K562 (cell line): ENCODE data around the gene ZSWIM4. TPM values are rescaled to one million over a fixed set of nuclear protein-coding genes. Genes with fewer than 3 reads are reported as not detected.

Experiments used
- BCOR ChIP-seq: fragments of 450-650 bp; IDR thresholded peaks from 2 replicates; pipeline ENCODE4 v1.6.1; 2016
- BRCA1 ChIP-seq, 2 experiments: fragments of 450-650 bp in 1 of 2; sonication (generic) in 1 of 2; formaldehyde crosslinking in 1 of 2; IDR thresholded peaks; 2 replicates each; pipeline versions ENCODE4 v1.5.0 to v1.6.1; 2017 to 2020; ENCODE audit warnings: mild to moderate bottlenecking in 1 of 2, missing genetic modification reagents in 1 of 2
- CBFA2T3 ChIP-seq: fragments of 450-650 bp; IDR thresholded peaks from 2 replicates; pipeline ENCODE4 v1.6.1; 2017
- ETV6 ChIP-seq, 3 experiments: fragments of 150-350 bp in 1 of 3; sonication (generic) in 1 of 3; formaldehyde crosslinking in 1 of 3; IDR thresholded peaks; 2 replicates each; pipeline versions ENCODE4 v1.6.1 to v1.8.0; 2014 to 2022; ENCODE audit warnings: borderline replicate concordance in 2 of 3, low read depth in 2 of 3, antibody characterized with exemption in 1 of 3, low read length in 1 of 3, mild to moderate bottlenecking in 1 of 3, missing genetic modification reagents in 1 of 3
- FOSL1 ChIP-seq: fragments of 200-800 bp; sonication (Bioruptor generic); conservative IDR thresholded peaks from 2 replicates; pipeline ENCODE4 v1.6.1; 2016; ENCODE audit warnings: missing genetic modification characterization, missing compliant biosample characterization
- FOXA3 ChIP-seq, 2 experiments: fragments of 450-650 bp in 1 of 2; sonication (generic) in 1 of 2; formaldehyde crosslinking; IDR thresholded peaks in 1 of 2; conservative IDR thresholded peaks in 1 of 2; 2 replicates each; pipeline versions ENCODE4 v1.4.0 to v1.8.0; 2020 to 2022; ENCODE audit warnings: mild to moderate bottlenecking in 2 of 2, missing genetic modification reagents in 1 of 2
- FOXK2 ChIP-seq, 2 experiments: fragments of 450-650 bp; IDR thresholded peaks in 1 of 2; conservative IDR thresholded peaks in 1 of 2; 2 replicates each; pipeline ENCODE4 v1.6.1; 2016; ENCODE audit warnings: low read depth in 2 of 2, mild to moderate bottlenecking in 1 of 2
- GATA2 ChIP-seq: sonication (generic); formaldehyde crosslinking; IDR thresholded peaks from 2 replicates; pipeline ENCODE4 v1.4.0; 2020; ENCODE audit warnings: mild to moderate bottlenecking, missing genetic modification reagents
- KDM1A ChIP-seq, 2 experiments: fragments of 450-650 bp; IDR thresholded peaks; 2 replicates each; pipeline ENCODE4 v1.6.1; 2016; ENCODE audit warnings: mild to moderate bottlenecking in 2 of 2
- NFE2 ChIP-seq: IDR thresholded peaks from 2 replicates; pipeline ENCODE4 v1.6.1; 2014; ENCODE audit warnings: antibody characterized with exemption, low read depth
- NR2F6 ChIP-seq: fragments of 450-650 bp; formaldehyde crosslinking; IDR thresholded peaks from 2 replicates; pipeline ENCODE4 v1.4.0; 2020; ENCODE audit warnings: mild to moderate bottlenecking
- POLR2A ChIP-seq: fragments of 450-650 bp; conservative IDR thresholded peaks from 2 replicates; pipeline ENCODE4 v1.6.1; 2016
- RBBP5 ChIP-seq: fragments of 200-600 bp; sonication (generic); IDR thresholded peaks from 2 replicates; pipeline ENCODE4 v1.6.1; 2012; ENCODE audit warnings: borderline replicate concordance, mild to moderate bottlenecking, low read length, control low read depth, inconsistent platforms; ENCODE audit not compliant: insufficient read depth, poor library complexity, severe bottlenecking
- RBM25 ChIP-seq: fragments of 200-400 bp; formaldehyde crosslinking; IDR thresholded peaks from 2 replicates; pipeline ENCODE4 v1.6.1; 2018; ENCODE audit warnings: low read length, low read depth, moderate library complexity; ENCODE audit not compliant: severe bottlenecking
- REST ChIP-seq, 2 experiments: fragments of 450-650 bp; formaldehyde crosslinking in 1 of 2; IDR thresholded peaks; 2 replicates each; pipeline versions ENCODE4 v1.4.0 to v1.6.1; 2014 to 2020; ENCODE audit warnings: mild to moderate bottlenecking in 2 of 2, borderline replicate concordance in 1 of 2, low read depth in 1 of 2
- TFAP4 ChIP-seq: sonication (generic); formaldehyde crosslinking; IDR thresholded peaks from 2 replicates; pipeline ENCODE4 v1.8.0; 2022; ENCODE audit warnings: missing genetic modification reagents, mild to moderate bottlenecking, moderate library complexity, borderline replicate concordance
- ZNF551 ChIP-seq: fragments of 250-450 bp; sonication (Bioruptor Pico); IDR thresholded peaks from 2 replicates; pipeline ENCODE4 v1.5.0; 2021; ENCODE audit warnings: mild to moderate bottlenecking, moderate library complexity
- ZNF696 ChIP-seq: fragments of 250-450 bp; sonication (Bioruptor Pico); conservative IDR thresholded peaks from 2 replicates; pipeline ENCODE4 v1.4.0; 2020; ENCODE audit warnings: mild to moderate bottlenecking, moderate library complexity
- polyA plus RNA-seq, 8 experiments: library from polyadenylated mRNA; depleted of rRNA in 4 of 8; stranded (reverse) in 5 of 8; unstranded in 3 of 8; fragments of >200 nt; fragmentation: Nextera tagmentation in 2 of 8; fragmentation: Illumina TruSeq in 1 of 8; extraction: Ambion mirVana in 2 of 8; extraction: Trizol in 1 of 8; gene quantifications; 2 replicates each; pipeline versions ENCODE4 v1.2.1 to v1.2.3, GENCODE V29; 2011 to 2014; ENCODE audit warnings: inconsistent platforms in 1 of 8, missing spikeins in 1 of 8
- total RNA-seq, 7 experiments: library from RNA; depleted of rRNA in 6 of 7; stranded (reverse); fragments of >200 nt in 6 of 7; fragmentation: Illumina TruSeq in 2 of 7; extraction: Trizol in 2 of 7; gene quantifications; 2 replicates each; pipeline versions ENCODE4 v1.2.1 to v1.2.3, GENCODE V29; 2011 to 2021; ENCODE audit warnings: low replicate concordance in 1 of 7

Gene ZSWIM4
- total and polyA plus RNA-seq, 9 of the 15 experiments (the other 6 are each of a cell fraction or from before 2014, with no cell fraction given) = 0.25 to 3.7 (median 0.79) TPM; not detected in 2

- TF ChIP-seq ETV6 (IDR thresholded peaks at IDR 0.05; ENCODE audit: borderline replicate concordance in 1 of 2, low read depth in 2 of 2, low read length in 1 of 2) = no peak
- no peak for TF ChIP-seq ETV6 (CRISPR knock-in tag; IDR thresholded peaks at IDR 0.05; ENCODE audit: borderline replicate concordance)
- TF ChIP-seq CBFA2T3 = 0 out of 2 replicates have a peak, but pooled peaks have one; percentile 3
- peak; percentile 17; the same call in 1 of the 2 replicates for TF ChIP-seq TFAP4 (CRISPR knock-in tag)
- TF ChIP-seq REST (IDR thresholded peaks at IDR 0.05; ENCODE audit: borderline replicate concordance) = no peak
- TF ChIP-seq REST (CRISPR knock-in tag; IDR thresholded peaks at IDR 0.05; ENCODE audit: low read depth) = no peak
- TF ChIP-seq FOXK2 (conservative IDR thresholded peaks at IDR 0.05 in 1 of 2, IDR thresholded peaks at IDR 0.05 in 1 of 2; ENCODE audit: low read depth in 2 of 2) = peak; percentile 44 to 70; a peak in 3 of 4 replicates
- TF ChIP-seq POLR2A = no peak
- peak; percentile 66; the same call in 1 of the 2 replicates for TF ChIP-seq NFE2
- TF ChIP-seq ZNF696 (CRISPR knock-in tag) = no peak
- TF ChIP-seq RBBP5 = peak; percentile 46
- no peak for TF ChIP-seq RBM25
- TF ChIP-seq FOXA3 (CRISPR knock-in tag; conservative IDR thresholded peaks at IDR 0.05 in 1 of 2, IDR thresholded peaks at IDR 0.05 in 1 of 2) = peak in 1 of 2 experiments; percentile 47; a peak in 1 of 4 replicates
- TF ChIP-seq BCOR = peak; percentile 6; the same call in 1 of the 2 replicates
- peak; percentile 67 for TF ChIP-seq KDM1A (IDR thresholded peaks at IDR 0.05)
- TF ChIP-seq FOSL1 = peak; percentile 62
- TF ChIP-seq GATA2 (CRISPR knock-in tag) = peak; percentile 69
- TF ChIP-seq ZNF551 (CRISPR knock-in tag) = no peak
- TF ChIP-seq NR2F6 (CRISPR knock-in tag) = no peak
- TF ChIP-seq BRCA1 (IDR thresholded peaks at IDR 0.05) = no peak
- no peak for TF ChIP-seq BRCA1 (CRISPR knock-in tag; IDR thresholded peaks at IDR 0.05)
These were observed 29.7 kb upstream of the ZSWIM4 start (continued) for GRCh38 chr19:13765395-13766094.
